ENCODE measurements around the gene CDH13.

DNA sequence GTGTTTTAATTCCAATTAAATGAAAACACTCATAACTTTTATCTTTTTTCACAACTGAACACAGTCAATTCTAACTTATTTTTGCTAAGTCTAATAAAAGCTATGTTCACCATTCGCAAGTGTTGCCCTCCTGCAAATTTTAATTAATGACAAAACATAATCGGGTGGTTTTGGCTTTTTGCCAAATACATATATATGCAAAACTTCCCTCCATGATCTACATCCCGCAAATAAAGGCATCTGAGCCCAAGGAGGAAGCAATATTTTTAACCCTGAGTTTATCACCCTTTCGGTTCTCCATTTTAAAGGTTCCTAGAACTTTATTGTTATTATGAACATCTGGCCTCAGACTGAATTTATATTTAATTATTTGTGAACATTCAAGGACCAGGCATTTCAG, 507.9 kb downstream of the CDH13 start:
- TF ChIP-seq POLR2A (IDR thresholded peaks at IDR 0.05; ENCODE audit: low read length) (no peak), EP300 (IDR thresholded peaks at IDR 0.05) (no peak), CTCF (IDR thresholded peaks at IDR 0.05) (no peak)
